HCT116 (cell line): Measurements from ENCODE around the gene CLPTM1L. TPM values are rescaled to one million over a fixed set of nuclear protein-coding genes. Genes with fewer than 3 reads are reported as not detected.

Experiments
- ATAC-seq: fragments of 200-7000 bp; cut with Tn5 transposase; 2 replicates; pipeline ENCODE4 v1.9.1; 2020; ENCODE audit warnings: mild to moderate bottlenecking, moderate library complexity
- BruUV-seq: library from RNA; stranded (reverse); fragments of 400-500 nt; replicated peaks from 2 replicates; lab custom pipeline; 2021; lab: Mats Ljungman, UMichigan
- CTCF ChIA-PET: fragments of 300-600 bp; sonication (Branson Sonifier 250); formaldehyde crosslinking; loops from one replicate; lab custom pipeline; 2021; ENCODE audit warnings: antibody characterized with exemption; lab: Charles Lee
- POLR2A ChIA-PET: fragments of 300-600, 350-600 bp; sonication (Branson Sonifier 250); formaldehyde crosslinking; loops from one replicate; lab custom pipeline; 2021; ENCODE audit warnings: antibody characterized with exemption; lab: Charles Lee
- RAD21 ChIA-PET, 2 experiments: fragments of 300-600 bp; sonication (Branson Sonifier 250); formaldehyde crosslinking; loops; one replicate each; lab custom pipeline; 2023; ENCODE audit warnings: low total read pairs in 2 of 2; ENCODE audit not compliant: uncharacterized antibody in 2 of 2, unreplicated experiment in 2 of 2, low non-redundant PET in 1 of 2; lab: Charles Lee
- DNase-seq: peaks from one replicate; pipeline ENCODE4 v3.0.0-alpha.2; 2010; ENCODE audit warnings: low read depth, low spot score
- H2AFZ ChIP-seq: fragments of 200-600 bp; shearing (Covaris generic), sonication (generic); 2 replicates; pipeline ENCODE4 v1.6.1; 2017; ENCODE audit warnings: low read depth, mixed run types, mixed read lengths, antibody characterized with exemption, low read length; ENCODE audit not compliant: poor library complexity, severe bottlenecking
- H3K27ac ChIP-seq: 2 replicates; pipeline ENCODE4 v1.5.1; 2012; ENCODE audit warnings: low read depth, low read length
- H3K27me3 ChIP-seq: fragments of 200-600 bp; sonication (generic); 2 replicates; pipeline ENCODE4 v1.6.1; 2016; ENCODE audit warnings: mixed run types, low read length, mixed read lengths; ENCODE audit not compliant: insufficient read depth
- H3K36me3 ChIP-seq, 2 experiments: fragments of 200-500 bp in 1 of 2; fragments of 200-600 bp in 1 of 2; sonication (Bioruptor generic) in 1 of 2; sonication (generic) in 1 of 2; 2 replicates each; pipeline versions ENCODE4 v1.5.1 to v1.6.1; 2014 to 2016; ENCODE audit warnings: low read length in 2 of 2, inconsistent platforms in 1 of 2, mixed read lengths in 1 of 2, mixed run types in 1 of 2; ENCODE audit not compliant: insufficient read depth in 2 of 2, control insufficient read depth in 1 of 2
- H3K4me1 ChIP-seq, 2 experiments: fragments of 200-600 bp in 1 of 2; sonication (generic) in 1 of 2; 2 replicates each; pipeline versions ENCODE4 v1.5.1 to v1.6.1; 2012 to 2017; ENCODE audit warnings: low read length in 2 of 2, inconsistent platforms in 1 of 2, mild to moderate bottlenecking in 1 of 2, mixed read lengths in 1 of 2, mixed run types in 1 of 2, moderate library complexity in 1 of 2; ENCODE audit not compliant: insufficient read depth in 2 of 2, control insufficient read depth in 1 of 2
- H3K4me2 ChIP-seq: fragments of 200-600 bp; sonication (generic); 2 replicates; pipeline ENCODE4 v1.6.1; 2017; ENCODE audit warnings: mixed run types, low read length, mixed read lengths
- H3K4me3 ChIP-seq, 2 experiments: fragments of 200-600 bp in 1 of 2; sonication (generic) in 1 of 2; replicated peaks in 1 of 2; 2 replicates each; pipeline ENCODE4 v1.5.1; 2011 to 2016; ENCODE audit warnings: low read length in 2 of 2, control low read depth in 1 of 2, low read depth in 1 of 2, mild to moderate bottlenecking in 1 of 2, mixed read lengths in 1 of 2, mixed run types in 1 of 2
- H3K79me2 ChIP-seq: fragments of 200-600 bp; sonication (generic); 2 replicates; pipeline ENCODE4 v1.6.1; 2017; ENCODE audit warnings: mild to moderate bottlenecking, mixed run types, low read length, moderate library complexity, mixed read lengths; ENCODE audit not compliant: insufficient read depth
- H3K9ac ChIP-seq: fragments of 200-600 bp; sonication (generic); 2 replicates; pipeline ENCODE4 v1.6.1; 2016; ENCODE audit warnings: low read length, mixed read lengths
- H3K9me2 ChIP-seq: fragments of 200-600 bp; sonication (generic), shearing (Covaris generic); 2 replicates; pipeline ENCODE4 v1.6.1; 2017; ENCODE audit warnings: mixed run types, mild to moderate bottlenecking, moderate library complexity; ENCODE audit not compliant: insufficient read depth
- H3K9me3 ChIP-seq, 2 experiments: fragments of 200-500 bp in 1 of 2; fragments of 200-600 bp in 1 of 2; sonication (Bioruptor generic) in 1 of 2; sonication (generic) in 1 of 2; 2 replicates each; pipeline ENCODE4 v1.6.1; 2014 to 2017; ENCODE audit warnings: low read length in 2 of 2, mixed read lengths in 2 of 2, inconsistent platforms in 1 of 2, low read depth in 1 of 2, mild to moderate bottlenecking in 1 of 2, mixed run types in 1 of 2, moderate library complexity in 1 of 2; ENCODE audit not compliant: control insufficient read depth in 1 of 2, insufficient read depth in 1 of 2
- H4K20me1 ChIP-seq: fragments of 200-600 bp; sonication (generic), shearing (Covaris generic); 2 replicates; pipeline ENCODE4 v1.6.1; 2017; ENCODE audit warnings: mixed run types, mild to moderate bottlenecking, moderate library complexity; ENCODE audit not compliant: insufficient read depth
- ATF3 ChIP-seq: IDR thresholded peaks from 2 replicates; pipeline ENCODE4 v1.6.1; 2012
- CTCF ChIP-seq, 3 experiments: fragments of 200-600 bp in 1 of 3; sonication (generic) in 1 of 3; IDR thresholded peaks in 2 of 3; conservative IDR thresholded peaks in 1 of 3; 2 replicates each; pipeline ENCODE4 v1.5.1; 2012 to 2017; ENCODE audit warnings: low read depth in 2 of 3, low read length in 2 of 3, antibody characterized with exemption in 1 of 3, borderline replicate concordance in 1 of 3, control low read depth in 1 of 3, mild to moderate bottlenecking in 1 of 3, mixed read lengths in 1 of 3, mixed run types in 1 of 3, moderate library complexity in 1 of 3; ENCODE audit not compliant: insufficient read depth in 1 of 3
- ELF1 ChIP-seq: IDR thresholded peaks from 2 replicates; pipeline ENCODE4 v1.6.1; 2012; ENCODE audit warnings: low read depth, borderline replicate concordance
- MAX ChIP-seq: IDR thresholded peaks from 2 replicates; pipeline ENCODE4 v1.6.1; 2012
- POLR2AphosphoS5 ChIP-seq: IDR thresholded peaks from 2 replicates; pipeline ENCODE4 v1.6.1; 2011; ENCODE audit warnings: mild to moderate bottlenecking, low read depth, low read length, moderate library complexity
- REST ChIP-seq: IDR thresholded peaks from 2 replicates; pipeline ENCODE4 v1.6.1; 2012; ENCODE audit warnings: low read depth
- SIN3A ChIP-seq: IDR thresholded peaks from 2 replicates; pipeline ENCODE4 v1.6.1; 2012; ENCODE audit warnings: low read depth
- SRF ChIP-seq: IDR thresholded peaks from 2 replicates; pipeline ENCODE4 v1.6.1; 2012; ENCODE audit warnings: low read depth
- ZBTB33 ChIP-seq: IDR thresholded peaks from 2 replicates; pipeline ENCODE4 v1.6.1; 2011; ENCODE audit warnings: mild to moderate bottlenecking, low read length, moderate library complexity; ENCODE audit not compliant: insufficient replicate concordance; ENCODE audit errors: extremely low read depth
- ZFX ChIP-seq: fragments of 450-650 bp; IDR thresholded peaks from 2 replicates; pipeline ENCODE4 v1.6.1; 2017
- ZNF274 ChIP-seq: fragments of 200-500 bp; sonication (Bioruptor generic); IDR thresholded peaks from 2 replicates; pipeline ENCODE4 v1.6.1; 2014; ENCODE audit warnings: mild to moderate bottlenecking, low read depth, low read length, inconsistent platforms
- intact Hi-C: fragments of 100-400 bp; cut with micrococcal nuclease; formaldehyde crosslinking; loops from 2 replicates; pipeline ENCODE4 v1.10.0; 2022
- total RNA-seq: library from RNA; stranded (reverse); gene quantifications from one replicate; pipeline ENCODE4 v1.2.1, GENCODE V29; 2021; ENCODE audit not compliant: unreplicated experiment

Gene CLPTM1L
- total RNA-seq, 1 experiment from 2014 or later: 98.4 TPM

GRCh38 chr5:1330146-1330846 lies 14.6 kb downstream of the CLPTM1L start:
- Histone ChIP-seq H3K79me2 (peaks cover 22% of the 10 kb centered on the region; the same call in 1 of the 2 replicates), H4K20me1 (peaks cover 5% of the 10 kb centered on the region; the same call in 1 of the 2 replicates), H3K9ac (no peak overlapping the region)
- RAD21 ChIA-PET: no interaction called here
- no peak for TF ChIP-seq ATF3
- TF ChIP-seq ZFX: no peak
- no peak for TF ChIP-seq SIN3A
- no peak for TF ChIP-seq SRF
- TF ChIP-seq POLR2AphosphoS5: no peak
- no peak for TF ChIP-seq REST
- no peak for TF ChIP-seq ZBTB33
- no peak for TF ChIP-seq ELF1
- no peak for TF ChIP-seq MAX
- no peak for TF ChIP-seq ZNF274
- TF ChIP-seq CTCF (IDR thresholded peaks at IDR 0.05 in 2 of 3, conservative IDR thresholded peaks at IDR 0.05 in 1 of 3; ENCODE audit: borderline replicate concordance in 1 of 3, insufficient read depth in 1 of 3, low read depth in 2 of 3, low read length in 2 of 3): no peak
- TF ChIP-seq, all 23 proteins: peak for 0
- H3K9me2 ChIP-seq: no peaks in the 10 kb centered on the region
- no peak overlapping the region for H3K27ac ChIP-seq
- peaks cover 12 to 36% of the 10 kb centered on the region in 2 experiments; a peak in 3 of 4 replicates for H3K36me3 ChIP-seq
- BruUV-seq: no TSS peak
- H3K9me3 ChIP-seq: no peaks in the 10 kb centered on the region
- no peaks in the 10 kb centered on the region for H3K27me3 ChIP-seq
- ChIA-PET CTCF (no interaction called here), POLR2A (no interaction called here)
- no peak overlapping the region for H3K4me2 ChIP-seq
- H2AFZ ChIP-seq: no peak overlapping the region
- ATAC-seq (no peak), DNase-seq (no peak)
- H3K4me3 ChIP-seq: no peak overlapping the region
- intact Hi-C loops: no loop called here
- H3K4me1 ChIP-seq: peaks cover 20 to 35% of the 10 kb centered on the region in 2 experiments
